HG03159 (cell line): ENCODE data around the gene KLHL30.
"Not testable (repeated sequence)": the region's sequence is repeated elsewhere in the genome, so short reads cannot be mapped to it uniquely, and the experiment has no call there.

Experiments
- ATAC-seq: cut with Tn5 transposase; IDR thresholded peaks from one replicate; pipeline ENCODE4 v1.9.1; 2021; ENCODE audit warnings: mild to moderate bottlenecking, moderate library complexity; ENCODE audit not compliant: unreplicated experiment

Gene KLHL30

DNA sequence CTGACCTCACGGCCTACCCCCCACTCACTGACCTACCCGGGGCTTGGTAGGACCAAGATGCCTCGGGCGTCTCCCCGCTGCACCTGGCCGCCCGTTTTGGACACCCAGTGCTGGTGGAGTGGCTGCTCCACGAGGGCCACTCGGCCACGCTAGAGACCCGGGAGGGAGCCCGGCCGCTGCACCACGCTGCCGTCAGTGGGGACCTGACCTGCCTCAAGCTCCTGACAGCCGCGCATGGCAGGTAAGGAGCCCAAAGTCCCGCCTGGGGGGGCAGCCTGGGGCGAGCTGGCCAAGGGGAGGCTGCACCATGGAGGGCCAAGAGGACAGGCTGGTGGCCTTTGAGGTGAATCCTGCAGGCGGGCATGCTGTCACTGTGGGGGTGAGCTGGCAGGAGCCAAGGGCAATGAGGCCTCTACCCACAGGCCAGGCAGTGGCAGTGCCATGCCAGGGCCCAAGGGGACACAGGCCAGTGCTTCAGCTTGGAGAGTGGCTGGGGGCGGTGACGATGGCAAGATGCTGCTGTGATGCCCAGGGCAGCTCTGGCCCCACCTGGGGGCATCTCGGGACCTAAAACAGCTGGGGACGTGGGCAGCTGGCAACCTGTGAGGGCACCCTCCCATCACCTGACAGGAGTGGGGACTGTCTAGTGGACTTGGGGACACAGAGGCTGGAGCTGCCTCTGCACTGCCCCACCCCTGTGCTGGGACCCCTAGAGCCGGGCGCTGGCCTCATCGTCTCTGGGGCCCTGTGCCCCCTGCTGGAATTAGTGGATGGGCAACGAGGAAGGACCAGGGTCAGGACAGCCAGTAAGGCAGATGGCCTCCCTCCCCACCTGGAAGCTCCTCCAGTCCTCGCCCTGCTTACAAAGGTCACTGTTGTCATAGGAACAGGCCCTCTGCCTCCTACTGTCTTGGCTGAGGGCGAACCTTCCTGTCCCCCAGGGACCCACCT is 36.3 kb upstream of the KLHL30 start:
- ATAC-seq: no peak

DNA sequence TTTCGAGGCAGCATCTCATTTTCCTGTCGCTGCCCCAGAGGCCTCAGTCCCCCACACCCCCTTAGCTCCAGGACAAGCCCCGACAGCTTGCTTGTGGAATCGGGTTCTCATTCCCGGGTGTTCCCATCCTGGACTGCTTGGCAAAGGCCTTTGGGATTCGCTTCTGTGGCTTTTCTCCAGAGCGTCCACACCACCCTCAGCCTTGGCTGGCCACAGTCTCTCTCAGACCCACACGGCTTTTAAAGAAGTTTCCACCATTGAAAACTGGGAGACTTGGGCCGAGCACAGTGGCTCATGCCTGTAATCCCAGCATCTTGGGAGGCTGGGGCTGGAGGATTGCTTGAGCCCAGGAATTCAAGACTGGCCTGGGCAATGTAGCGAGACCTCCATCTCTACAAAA is 35.6 kb upstream of the KLHL30 start:
- ATAC-seq: no peak

DNA sequence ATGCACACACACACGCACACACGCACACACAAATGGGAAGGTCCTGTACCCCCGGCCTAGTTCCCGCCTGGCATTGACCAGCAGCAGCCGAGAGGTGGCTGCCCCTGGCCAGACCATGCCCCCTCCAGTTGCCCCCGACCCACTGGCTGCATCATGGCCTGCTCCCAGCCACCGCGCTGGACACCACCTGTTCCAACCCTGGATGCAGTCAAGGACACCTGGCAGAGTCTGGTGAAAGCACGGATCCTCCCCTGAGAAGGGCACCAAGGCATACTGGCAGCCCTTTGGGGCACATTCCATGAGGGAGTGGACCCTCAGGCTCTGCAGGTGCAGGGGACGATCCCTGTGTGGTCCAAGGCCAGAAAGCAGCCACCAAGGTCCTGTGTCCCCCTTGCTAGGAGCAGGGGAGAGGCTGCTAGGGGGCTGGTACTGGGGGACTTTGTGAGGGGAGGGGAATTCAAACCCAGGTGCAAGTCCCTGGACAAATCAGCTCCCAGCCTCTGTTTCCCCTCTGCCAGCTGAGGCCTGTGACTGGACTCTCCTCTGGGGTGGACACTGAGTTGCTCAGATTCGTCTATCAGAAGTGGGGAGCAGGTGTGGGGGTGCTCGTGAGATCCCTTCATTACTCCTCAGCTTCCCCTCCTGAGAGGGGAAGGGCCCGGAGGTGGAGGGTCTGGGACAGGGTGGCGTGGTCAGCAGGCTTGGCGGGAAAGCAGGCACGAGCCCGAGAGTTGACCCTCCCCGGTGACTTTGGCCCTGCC is 34.8 kb upstream of the KLHL30 start:
- ATAC-seq: no peak

DNA sequence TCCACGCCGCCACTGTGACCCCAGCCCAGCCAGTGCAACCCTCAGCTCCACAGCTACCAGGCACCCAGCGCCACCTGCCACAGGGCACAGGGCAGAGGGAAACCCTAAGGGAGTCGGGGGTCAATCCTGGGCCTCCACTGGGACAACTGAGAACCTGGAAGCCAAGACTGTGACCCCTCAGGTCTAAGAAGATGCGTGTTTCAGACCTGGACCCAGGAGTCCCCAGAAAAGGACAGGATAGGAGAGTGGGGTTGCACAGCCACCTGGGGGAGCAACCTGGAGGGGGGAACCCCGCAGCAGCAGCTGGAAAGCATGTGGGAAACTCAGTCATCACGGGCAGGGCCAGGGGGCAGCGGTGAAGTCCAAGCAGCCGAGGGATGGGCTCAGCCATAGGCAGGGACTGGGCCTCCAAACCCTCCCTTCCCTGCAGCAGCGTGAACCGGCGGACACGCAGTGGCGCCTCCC is 34.2 kb upstream of the KLHL30 start:
- ATAC-seq: no peak

DNA sequence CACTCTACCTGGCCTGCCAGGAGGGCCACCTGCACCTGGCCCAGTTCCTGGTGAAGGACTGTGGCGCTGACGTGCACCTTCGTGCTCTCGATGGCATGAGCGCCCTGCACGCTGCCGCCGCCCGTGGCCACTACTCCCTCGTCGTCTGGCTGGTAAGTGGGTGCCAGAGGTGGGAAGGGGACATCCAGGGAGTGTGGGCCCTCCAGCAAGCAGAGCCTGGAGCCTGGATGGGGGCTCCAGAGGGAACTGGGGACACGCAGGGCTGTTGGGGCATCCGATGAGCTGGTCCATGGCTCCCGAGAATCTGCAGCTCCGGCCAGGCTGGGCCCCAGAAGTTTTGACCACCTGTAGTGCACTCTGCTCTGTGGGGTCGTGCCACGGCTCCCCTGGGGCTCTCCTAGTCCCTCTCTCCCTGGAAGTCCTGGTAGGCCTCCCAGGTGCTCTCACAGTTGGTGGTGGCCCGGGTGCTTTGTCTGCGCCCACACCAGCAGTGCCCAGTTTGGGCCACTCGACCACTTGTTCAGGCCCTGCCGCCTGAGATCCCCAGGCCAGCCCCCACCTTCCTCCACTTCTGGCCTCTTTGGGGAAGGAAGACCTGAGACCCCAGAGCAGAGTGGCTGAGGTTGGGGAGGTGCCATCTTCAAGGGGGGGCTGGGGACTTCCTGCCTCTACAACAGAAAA is 33.6 kb upstream of the KLHL30 start:
- ATAC-seq: no peak

DNA sequence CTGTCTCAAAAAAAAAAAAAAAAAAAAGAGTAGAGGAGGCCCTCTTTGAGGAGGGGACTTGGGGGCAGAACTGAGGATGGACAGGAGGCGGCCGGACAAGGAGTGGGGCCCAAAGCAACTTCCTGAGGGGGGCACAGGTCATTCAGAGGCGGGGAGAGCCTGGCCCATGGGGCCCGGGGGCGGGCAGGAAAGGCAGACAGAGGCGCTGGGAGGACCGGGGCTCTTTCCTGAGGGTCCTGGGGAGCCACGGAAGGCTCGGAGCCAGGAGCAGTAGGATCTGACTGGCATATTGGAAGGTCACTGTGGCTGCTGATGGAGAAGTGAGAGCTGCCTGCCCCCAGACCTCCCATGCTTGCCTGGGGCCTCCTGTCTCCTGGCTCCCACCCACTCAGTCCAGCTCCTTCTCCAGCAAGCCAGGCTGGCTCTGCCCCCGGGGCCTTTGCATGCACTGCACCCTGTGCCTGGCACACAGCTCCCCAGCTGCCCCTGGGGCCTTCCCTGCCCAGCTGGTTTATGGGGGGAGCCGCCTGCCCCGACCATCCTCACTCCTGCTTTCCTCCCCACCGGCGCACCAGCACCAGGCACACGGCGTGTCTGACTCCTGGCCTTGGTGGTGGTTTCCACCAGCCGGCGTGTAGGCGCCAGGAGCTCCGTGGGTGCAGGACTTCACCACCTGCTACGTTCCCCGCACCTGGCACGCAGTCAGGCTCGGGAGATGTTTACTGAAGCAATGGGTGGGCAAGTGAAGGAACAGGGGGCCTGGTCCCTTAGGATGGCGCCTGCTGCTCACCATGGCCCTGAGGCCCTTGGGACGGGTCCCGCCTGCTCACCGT is 32.7 kb upstream of the KLHL30 start:
- no peak for ATAC-seq

DNA sequence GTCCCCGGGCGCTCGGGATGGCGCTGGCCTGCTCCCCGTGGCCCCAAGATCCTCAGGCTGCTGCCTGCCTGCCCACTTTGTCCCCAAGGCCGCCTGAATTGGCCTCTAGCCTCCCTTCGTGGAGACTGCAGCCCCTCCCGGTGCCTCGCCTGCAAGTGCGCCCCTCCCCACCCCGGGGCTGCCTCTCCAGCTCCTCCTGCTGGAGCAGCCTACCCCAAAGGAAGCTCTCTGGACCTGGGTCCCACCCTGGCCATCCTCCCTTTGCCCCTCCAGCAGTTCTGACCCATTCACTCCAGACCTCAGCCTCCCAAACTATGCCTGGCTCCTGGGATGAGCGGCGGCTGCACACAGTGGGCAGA is 32.1 kb upstream of the KLHL30 start:
- ATAC-seq: no peak

DNA sequence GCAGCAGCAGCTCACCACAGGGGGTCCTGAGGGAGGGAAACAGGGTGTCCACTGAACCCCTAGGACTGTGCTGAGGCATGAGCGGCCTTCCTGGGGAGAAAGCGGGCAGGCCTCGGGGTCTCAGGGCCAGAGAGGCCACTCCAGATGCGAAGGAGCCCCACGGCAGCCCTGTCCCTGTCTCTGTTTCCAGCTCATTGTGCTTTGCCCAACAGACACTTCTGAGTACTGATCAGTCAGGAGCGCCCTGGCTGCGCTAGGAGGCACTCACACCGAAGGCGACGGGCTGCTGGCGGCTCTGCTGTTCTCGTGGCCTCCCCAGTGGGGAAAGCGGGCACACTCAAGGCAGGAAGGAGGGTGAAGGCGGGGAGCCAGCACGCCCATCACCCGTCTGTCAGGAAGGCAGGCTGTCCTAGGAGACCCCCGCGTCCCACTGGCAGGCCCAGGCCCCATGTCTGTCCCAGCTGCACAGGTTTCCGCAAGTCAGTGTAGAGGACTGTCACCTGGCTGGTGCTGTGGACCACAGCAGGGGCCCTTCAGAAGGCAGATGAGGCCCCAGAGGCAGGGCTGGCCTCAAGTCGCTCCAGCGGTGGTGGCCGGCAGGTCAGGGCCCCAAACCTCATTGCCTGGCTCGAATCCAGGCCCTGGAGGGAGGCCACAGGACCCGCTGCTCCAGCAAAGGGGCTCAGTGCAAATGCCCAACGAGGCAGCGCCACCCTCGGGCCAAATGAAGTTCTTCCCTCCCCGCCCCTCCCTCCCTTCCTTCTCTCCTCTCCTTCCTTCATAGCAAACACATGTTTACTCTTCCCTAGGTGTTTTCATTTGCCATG is 31.6 kb upstream of the KLHL30 start:
- ATAC-seq: peak; percentile 7

DNA sequence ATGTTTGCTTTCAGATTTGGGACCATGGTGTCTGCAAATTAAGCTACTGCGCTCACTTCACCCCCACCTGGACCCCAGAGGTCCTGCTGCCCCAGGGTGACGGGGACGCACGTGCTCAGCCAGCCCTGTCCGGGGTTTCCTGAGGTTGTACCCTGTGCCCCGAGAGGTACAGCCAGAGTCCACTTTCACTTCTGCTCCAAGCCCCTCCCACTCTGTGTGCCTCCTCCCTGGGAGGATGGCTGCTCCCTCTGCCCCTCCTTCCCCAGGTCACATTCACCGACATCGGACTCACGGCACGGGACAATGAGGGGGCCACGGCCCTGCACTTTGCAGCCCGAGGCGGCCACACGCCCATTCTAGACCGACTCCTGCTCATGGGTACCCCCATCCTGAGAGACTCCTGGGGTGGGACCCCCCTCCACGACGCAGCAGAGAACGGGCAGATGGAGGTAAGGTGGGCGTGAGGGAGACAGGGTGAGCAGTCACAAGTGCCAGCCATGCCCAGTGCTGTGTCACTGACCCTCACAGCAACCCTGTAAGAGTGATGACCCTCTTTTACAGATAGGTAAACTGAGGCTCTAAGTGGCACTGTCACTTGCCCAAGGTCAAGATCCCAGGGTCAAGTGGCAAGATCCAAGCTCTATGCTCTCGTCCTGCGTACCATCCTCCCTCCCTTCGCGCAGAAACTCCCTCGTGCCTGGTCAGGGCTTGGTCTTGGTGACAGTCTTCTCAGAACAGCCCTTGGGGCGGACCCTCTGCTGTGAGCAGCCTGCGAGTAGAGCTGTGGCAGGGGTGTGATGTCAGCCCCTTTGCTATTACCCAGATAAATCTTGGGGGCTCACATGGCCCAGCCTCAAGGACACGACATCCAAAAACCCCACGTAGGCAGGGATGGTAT is 30.7 kb upstream of the KLHL30 start:
- peak; percentile 85 for ATAC-seq

DNA sequence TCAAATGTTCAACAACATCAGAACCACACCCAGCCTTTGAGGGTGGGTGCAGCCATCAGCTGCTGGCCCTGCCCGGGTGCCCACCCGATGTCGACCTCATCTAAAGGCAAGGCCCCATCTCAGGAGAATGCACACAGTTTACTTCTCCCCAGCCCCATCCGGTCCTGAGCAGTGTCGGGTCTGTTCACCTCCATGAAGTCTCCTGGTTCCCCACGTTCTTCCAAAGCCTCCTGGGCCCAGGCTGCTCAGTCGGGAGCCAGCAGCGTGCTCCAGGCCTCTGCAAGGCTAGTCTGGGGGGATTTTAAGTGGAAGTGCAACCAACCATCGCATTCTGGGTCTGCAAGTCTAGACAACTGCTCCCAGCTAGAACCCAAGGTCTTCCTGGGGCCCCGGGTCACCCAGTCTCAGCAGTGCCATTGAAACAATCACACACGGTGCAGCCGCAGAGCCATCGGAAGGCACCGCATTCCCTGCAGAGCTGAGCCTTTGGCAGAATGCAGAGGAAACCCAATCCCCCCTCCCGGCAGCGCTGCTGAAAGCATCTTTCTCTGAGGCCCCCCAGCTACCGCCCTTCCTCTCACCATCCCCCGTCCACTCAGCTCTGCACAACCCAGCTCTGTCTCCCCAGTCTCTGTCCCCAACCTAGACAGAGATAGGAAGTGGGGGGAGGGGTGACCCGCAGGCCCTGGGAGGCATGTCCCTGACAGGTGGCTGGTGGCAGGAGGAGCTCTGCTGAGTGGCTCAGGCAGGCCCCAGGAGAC is 29.9 kb upstream of the KLHL30 start:
- peak; percentile 46 for ATAC-seq

DNA sequence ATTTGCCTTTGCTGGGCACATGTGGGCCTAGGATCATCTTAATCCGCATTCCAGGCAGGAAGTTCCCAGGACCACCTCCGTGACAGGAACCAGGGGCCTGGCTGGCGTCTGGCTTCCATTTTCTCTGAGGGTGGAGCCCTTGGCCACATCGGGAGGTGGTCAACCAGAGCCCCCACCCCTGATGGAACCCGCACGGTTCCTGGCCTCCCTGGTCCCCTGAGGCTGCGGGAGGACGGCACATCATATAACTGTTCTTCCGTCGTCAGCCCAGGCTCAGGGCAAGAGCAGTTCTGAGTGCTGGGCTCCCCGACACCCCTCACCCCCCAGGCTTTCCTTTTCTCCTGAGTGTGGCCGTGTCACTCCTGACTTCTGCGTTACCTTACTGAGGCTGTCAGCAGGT is 24.9 kb upstream of the KLHL30 start:
- ATAC-seq: no peak

DNA sequence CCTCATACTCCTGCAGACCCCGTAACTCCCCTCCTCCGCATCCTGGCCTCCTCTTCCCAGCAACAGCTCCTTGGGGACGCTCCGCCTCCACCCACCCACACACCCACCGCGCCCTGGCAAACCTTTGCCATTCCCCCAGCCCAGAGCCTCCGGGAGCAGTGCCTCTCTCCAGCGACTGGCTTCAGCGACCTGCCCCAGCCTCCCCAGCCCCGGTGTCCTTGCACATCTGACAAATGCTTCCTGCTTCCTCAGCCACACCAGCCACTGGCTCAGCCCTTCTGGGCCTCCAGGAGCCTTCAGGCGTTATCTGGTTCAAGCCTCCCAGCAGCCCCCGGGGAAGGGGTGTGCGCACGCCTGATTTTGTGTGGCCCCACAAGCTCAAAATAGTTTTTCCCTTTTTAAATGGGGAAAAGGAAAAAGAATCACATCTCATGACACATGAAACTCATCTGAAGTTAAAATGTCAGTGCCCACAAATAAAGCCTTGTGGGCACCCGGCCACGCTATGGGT is 24.1 kb upstream of the KLHL30 start:
- ATAC-seq: no peak

DNA sequence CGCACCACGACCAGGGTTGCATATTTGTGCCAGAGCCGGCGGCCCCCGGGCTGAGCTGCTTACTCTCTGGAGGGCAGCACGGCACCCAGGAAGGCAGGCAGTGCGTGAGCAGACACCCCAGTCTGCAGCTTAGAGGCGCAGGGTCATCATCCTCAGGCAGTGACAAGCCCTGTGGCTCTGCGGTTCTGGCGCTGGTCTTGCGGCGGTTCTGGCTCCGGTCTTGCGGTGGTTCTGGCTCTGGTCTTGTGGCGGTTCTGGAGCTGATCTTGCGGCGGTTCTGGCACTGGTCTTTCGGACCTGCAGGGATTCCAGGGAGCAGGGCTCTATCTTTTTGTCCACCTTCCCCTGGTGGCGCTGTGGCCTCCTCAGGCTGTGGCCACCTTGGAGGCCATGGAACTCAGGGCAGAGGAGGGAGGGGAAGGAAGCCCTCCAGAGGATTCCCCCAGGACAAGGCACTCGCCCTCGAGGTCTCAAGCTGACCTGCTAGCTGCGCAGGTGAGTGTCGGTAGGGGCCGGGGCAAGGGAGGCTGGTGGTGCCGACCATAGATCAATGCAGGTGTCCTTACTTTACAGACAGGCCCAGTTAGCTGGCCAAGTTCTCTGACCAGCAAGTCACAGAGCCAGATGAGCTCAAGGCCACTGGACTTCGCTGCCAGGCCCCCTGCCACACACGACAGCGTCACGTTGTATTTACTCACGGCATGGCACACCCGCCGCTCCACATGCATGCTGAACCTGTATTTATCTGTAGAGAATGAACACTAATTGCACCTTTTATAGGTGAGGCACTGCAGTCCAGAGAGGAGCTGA is 23.4 kb upstream of the KLHL30 start:
- no peak for ATAC-seq

DNA sequence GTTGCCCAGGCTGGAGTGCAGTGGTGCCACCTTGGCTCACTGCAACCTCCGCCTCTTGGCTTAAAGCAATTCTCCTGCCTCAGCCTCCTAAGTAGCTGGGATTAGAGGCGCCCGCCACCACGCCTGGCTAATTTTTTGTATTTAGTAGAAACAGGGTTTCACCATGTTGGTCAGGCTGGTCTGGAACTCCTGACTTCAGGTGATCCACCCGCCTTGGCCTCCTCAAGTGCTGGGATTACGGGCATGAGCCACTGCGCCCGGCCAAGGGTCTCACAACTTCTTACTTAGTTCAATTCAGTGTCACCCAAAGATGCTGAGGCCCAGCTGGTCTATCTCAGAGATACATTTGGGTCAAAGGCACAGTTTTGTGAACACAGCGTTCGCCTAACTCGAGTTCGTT is 22.8 kb upstream of the KLHL30 start:
- not testable (repeated sequence) for ATAC-seq

DNA sequence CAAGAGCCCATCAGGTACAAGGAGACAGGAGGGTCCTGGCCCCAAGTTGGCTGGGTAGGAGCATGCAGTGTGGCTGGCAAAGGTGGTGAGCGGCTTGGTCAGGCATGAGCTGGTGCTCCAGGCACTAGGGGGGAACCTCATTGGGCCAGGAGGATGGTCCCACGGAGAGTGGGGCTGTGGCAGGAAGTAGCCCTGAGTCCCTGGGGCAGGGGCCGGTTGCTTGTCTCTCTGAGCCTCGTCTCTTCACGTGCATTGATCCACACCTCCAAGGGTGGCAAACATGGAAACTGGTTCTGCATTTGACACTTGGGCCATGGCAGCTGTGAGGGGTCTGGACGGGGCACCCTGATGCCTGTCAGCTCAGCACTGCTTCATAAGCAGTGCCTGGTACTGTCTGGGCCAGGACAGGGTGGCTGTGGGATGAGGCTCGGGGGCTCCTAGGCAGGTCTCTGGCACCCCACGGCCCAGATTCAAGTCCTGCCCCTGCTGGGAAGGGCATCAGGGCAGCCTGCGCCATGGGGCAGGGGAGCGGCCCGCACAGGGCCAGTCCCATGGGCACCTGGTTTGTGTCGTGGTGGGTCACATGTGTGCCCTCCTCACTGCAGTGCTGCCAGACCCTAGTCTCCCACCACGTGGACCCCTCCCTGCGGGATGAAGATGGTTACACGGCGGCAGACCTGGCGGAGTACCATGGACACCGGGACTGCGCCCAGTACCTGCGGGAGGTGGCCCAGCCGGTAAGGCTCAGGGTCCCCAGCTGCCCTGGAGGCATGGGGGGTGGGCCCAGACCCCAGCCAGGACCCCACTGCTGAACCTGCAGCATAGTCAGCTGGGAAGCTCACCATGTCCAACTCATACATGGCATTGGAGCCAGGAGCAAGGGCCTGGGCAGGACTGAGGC is 21.9 kb upstream of the KLHL30 start:
- ATAC-seq: no peak
